ENCODE results near the gene TMEM120A.

GRCh38 chr7:75953431-75953830 is 41.0 kb downstream of the TMEM120A start:
- TF ChIP-seq POLR2A (IDR thresholded peaks at IDR 0.05) = no peak
- TF ChIP-seq CTCF (IDR thresholded peaks at IDR 0.05) = no peak
- no peak for TF ChIP-seq EP300 (IDR thresholded peaks at IDR 0.05)

All from ovary (tissue), 3 donors.